Measurements from ENCODE around the gene SLC25A10. TPM values are rescaled to one million over a fixed set of nuclear protein-coding genes. Genes with fewer than 3 reads are reported as not detected.

SLC25A10 gene
- total RNA-seq, 2 experiments from 2014 or later: 4.6 TPM

DNA sequence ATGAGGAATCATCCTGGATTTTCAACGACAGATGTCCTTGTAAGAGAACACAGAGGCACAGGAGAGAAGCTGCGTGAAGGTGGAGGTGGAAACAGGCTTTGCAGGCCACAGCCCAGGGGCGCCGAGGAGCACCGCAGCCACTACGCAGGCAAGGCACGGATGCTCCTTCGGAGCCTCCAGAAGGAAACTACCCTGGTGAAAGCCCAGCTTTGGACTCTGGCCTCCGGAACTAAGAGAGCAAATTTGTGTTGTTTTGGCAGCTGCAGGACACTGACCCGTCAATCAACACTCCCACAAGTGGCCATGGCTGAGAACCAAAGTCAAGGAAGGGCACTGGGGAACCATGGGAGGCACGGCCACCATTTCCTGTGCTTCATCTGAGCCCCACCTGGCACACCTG, 31.9 kb upstream of the SLC25A10 start:
- no peaks in the 10 kb centered on the region for H3K27me3 ChIP-seq (ENCODE audit: control insufficient read depth in 1 of 2, insufficient read depth in 2 of 2, low read length in 2 of 2)
- CTCF ChIA-PET: interaction anchor here (1.1 kb wide), 1 partner anchor 23 kb away, joined by 3 read pairs; the partner anchor contains the start of gene MRPL12
- no peaks in the 10 kb centered on the region for H3K9me3 ChIP-seq (ENCODE audit: control insufficient read depth in 1 of 2, insufficient read depth in 1 of 2, low read length in 2 of 2)
- no peaks in the 10 kb centered on the region for H3K27me3 Mint-ChIP-seq
- DNase-seq (no peak), ATAC-seq (ENCODE audit: poor library complexity) (no peak)
- TF ChIP-seq, protein P1, sequence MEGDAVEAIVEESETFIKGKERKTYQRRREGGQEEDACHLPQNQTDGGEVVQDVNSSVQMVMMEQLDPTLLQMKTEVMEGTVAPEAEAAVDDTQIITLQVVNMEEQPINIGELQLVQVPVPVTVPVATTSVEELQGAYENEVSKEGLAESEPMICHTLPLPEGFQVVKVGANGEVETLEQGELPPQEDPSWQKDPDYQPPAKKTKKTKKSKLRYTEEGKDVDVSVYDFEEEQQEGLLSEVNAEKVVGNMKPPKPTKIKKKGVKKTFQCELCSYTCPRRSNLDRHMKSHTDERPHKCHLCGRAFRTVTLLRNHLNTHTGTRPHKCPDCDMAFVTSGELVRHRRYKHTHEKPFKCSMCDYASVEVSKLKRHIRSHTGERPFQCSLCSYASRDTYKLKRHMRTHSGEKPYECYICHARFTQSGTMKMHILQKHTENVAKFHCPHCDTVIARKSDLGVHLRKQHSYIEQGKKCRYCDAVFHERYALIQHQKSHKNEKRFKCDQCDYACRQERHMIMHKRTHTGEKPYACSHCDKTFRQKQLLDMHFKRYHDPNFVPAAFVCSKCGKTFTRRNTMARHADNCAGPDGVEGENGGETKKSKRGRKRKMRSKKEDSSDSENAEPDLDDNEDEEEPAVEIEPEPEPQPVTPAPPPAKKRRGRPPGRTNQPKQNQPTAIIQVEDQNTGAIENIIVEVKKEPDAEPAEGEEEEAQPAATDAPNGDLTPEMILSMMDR (IDR thresholded peaks at IDR 0.05): no peak
- H3K4me1 Mint-ChIP-seq (ENCODE audit: low read depth): peaks cover 26% of the 10 kb centered on the region
- POLR2A ChIA-PET: no interaction called here
- no peak overlapping the region for H3K27ac ChIP-seq (ENCODE audit: low read depth in 1 of 2, low read length in 2 of 2)
- peak overlapping the region; percentile 60 for H3K4me3 Mint-ChIP-seq
- no peaks in the 10 kb centered on the region for H3K9me3 Mint-ChIP-seq
- H3K4me1 ChIP-seq (ENCODE audit: insufficient read depth, low read length): peaks cover 27% of the 10 kb centered on the region
- H3K36me3 Mint-ChIP-seq (ENCODE audit: low read depth): peaks cover 17% of the 10 kb centered on the region
- no peak overlapping the region for H3K4me3 ChIP-seq (ENCODE audit: low read length)
- intact Hi-C loops (cut with DNase I, micrococcal nuclease): loop anchor here (5.0 kb wide), 2 partner anchors 177 to 182 kb away; partner anchors contain the start of gene P4HB (in 1 of the 2)
- peaks cover under 1% of the 10 kb centered on the region for H3K36me3 ChIP-seq (ENCODE audit: insufficient read depth, low read length)
- H3K27ac Mint-ChIP-seq: no peak overlapping the region

- no peaks in the 10 kb centered on the region for H3K27me3 ChIP-seq (ENCODE audit: control insufficient read depth in 1 of 2, insufficient read depth in 2 of 2, low read length in 2 of 2)
- no peak overlapping the region for H3K4me3 ChIP-seq (ENCODE audit: low read length)
- no peak for ATAC-seq (ENCODE audit: poor library complexity)
- intact Hi-C loops (cut with DNase I, micrococcal nuclease): loop anchor here (5.0 kb wide), 2 partner anchors 176 to 181 kb away; partner anchors contain the start of gene P4HB (in 1 of the 2)
- TF ChIP-seq, protein P1 (IDR thresholded peaks at IDR 0.05): no peak
- no peak overlapping the region for H3K27ac Mint-ChIP-seq
- H3K36me3 Mint-ChIP-seq (ENCODE audit: low read depth): peaks cover 30% of the 10 kb centered on the region
- H3K4me1 ChIP-seq (ENCODE audit: insufficient read depth, low read length): peaks cover 40% of the 10 kb centered on the region
- ChIA-PET POLR2A (interaction anchor here (2.5 kb wide), 1 partner anchor 16 kb away, joined by 25 read pairs; the partner anchor contains the start of genes CCDC137 and OXLD1), CTCF (no interaction called here)
- peaks cover 14% of the 10 kb centered on the region for H3K36me3 ChIP-seq (ENCODE audit: insufficient read depth, low read length)
- H3K27ac ChIP-seq (ENCODE audit: low read depth in 1 of 2, low read length in 2 of 2): no peak overlapping the region
- H3K27me3 Mint-ChIP-seq: no peaks in the 10 kb centered on the region
- H3K4me1 Mint-ChIP-seq (ENCODE audit: low read depth): peaks cover 20% of the 10 kb centered on the region
- no peak for DNase-seq
- H3K4me3 Mint-ChIP-seq: peak overlapping the region; percentile 20
- no peaks in the 10 kb centered on the region for H3K9me3 ChIP-seq (ENCODE audit: control insufficient read depth in 1 of 2, insufficient read depth in 1 of 2, low read length in 2 of 2)
- no peaks in the 10 kb centered on the region for H3K9me3 Mint-ChIP-seq
Observed at GRCh38 chr17:81681672-81682071, 30.4 kb upstream of the SLC25A10 start.

- ATAC-seq (ENCODE audit: poor library complexity) (no peak), DNase-seq (no peak)
- H3K27ac Mint-ChIP-seq: peak overlapping the region; percentile 81
- Histone ChIP-seq H3K4me3 (ENCODE audit: low read length) (peak overlapping the region; percentile 98), H3K27me3 (ENCODE audit: control insufficient read depth in 1 of 2, insufficient read depth in 2 of 2, low read length in 2 of 2) (no peaks in the 10 kb centered on the region), H3K36me3 (ENCODE audit: insufficient read depth, low read length) (peaks cover 25% of the 10 kb centered on the region), H3K9me3 (ENCODE audit: control insufficient read depth in 1 of 2, insufficient read depth in 1 of 2, low read length in 2 of 2) (no peaks in the 10 kb centered on the region), H3K27ac (ENCODE audit: low read depth in 1 of 2, low read length in 2 of 2) (no peak overlapping the region), H3K4me1 (ENCODE audit: insufficient read depth, low read length) (peaks cover 49% of the 10 kb centered on the region)
- TF ChIP-seq, protein P1 (IDR thresholded peaks at IDR 0.05): no peak
- peak overlapping the region; percentile 100 for H3K4me3 Mint-ChIP-seq
- no peaks in the 10 kb centered on the region for H3K9me3 Mint-ChIP-seq
- POLR2A ChIA-PET: interaction anchor here (0.9 to 2.8 kb wide), 11 partner anchors 8 to 178 kb away, joined by 3 to 25 read pairs (median 7); partner anchors contain the start of genes CCDC137, FAAP100, MCRIP1 and NPLOC4
- H3K4me1 Mint-ChIP-seq (ENCODE audit: low read depth): peaks cover 24% of the 10 kb centered on the region
- H3K27me3 Mint-ChIP-seq: no peaks in the 10 kb centered on the region
- intact Hi-C loops (cut with DNase I, micrococcal nuclease): loop anchor here (1.0 to 5.0 kb wide), 4 partner anchors 16 to 180 kb away; partner anchors contain the start of genes CCDC137 (in 1 of the 2), NPLOC4 (in 1 of the 2), OXLD1 (in 1 of the 2) and P4HB (in 1 of the 2)
- peaks cover 39% of the 10 kb centered on the region for H3K36me3 Mint-ChIP-seq (ENCODE audit: low read depth)
- CTCF ChIA-PET: no interaction called here
Observed at GRCh38 chr17:81682565-81683207, 29.4 kb upstream of the SLC25A10 start.

Measured in CD4-positive, alpha-beta T cell (primary cell).